Ovary (tissue), 9 donors: ENCODE results near the gene NKD2. TPM values are rescaled to one million over a fixed set of nuclear protein-coding genes. Genes with fewer than 3 reads are reported as not detected.
"Not testable (repeated sequence)": the region's sequence is repeated elsewhere in the genome, so short reads cannot be mapped to it uniquely, and the experiment has no call there.

ENCODE experiments used
- DNase-seq, 5 donors: peaks; one replicate each; pipeline ENCODE4 v3.0.0-alpha.2; 2019 to 2020
- H3K27ac ChIP-seq, 2 donors: fragments of 200-600 bp; one replicate each; pipeline versions ENCODE4 v1.5.1 to v1.8.0; 2019 to 2022
- H3K27me3 ChIP-seq: fragments of 200-600 bp; one replicate; pipeline ENCODE4 v1.8.0; 2022
- H3K36me3 ChIP-seq: fragments of 200-600 bp; sonication (generic); one replicate; pipeline ENCODE4 v1.5.1; 2019
- H3K4me1 ChIP-seq: one replicate; pipeline ENCODE4 v1.8.1; 2013; ENCODE audit warnings: mild to moderate bottlenecking, moderate library complexity; ENCODE audit not compliant: insufficient read depth
- H3K4me3 ChIP-seq: fragments of 200-600 bp; sonication (generic); one replicate; pipeline ENCODE4 v1.5.1; 2017
- H3K9me3 ChIP-seq, 2 donors: fragments of 200-600 bp in 1 of 2; sonication (generic) in 1 of 2; one replicate each; pipeline versions ENCODE4 v1.5.1 to v1.8.1; 2013 to 2019; ENCODE audit warnings: mild to moderate bottlenecking in 1 of 2, moderate library complexity in 1 of 2
- EP300 ChIP-seq: sonication (generic); formaldehyde crosslinking; IDR thresholded peaks from one replicate; pipeline ENCODE4 v1.6.1; 2017; ENCODE audit warnings: antibody characterized with exemption
- POLR2A ChIP-seq: fragments of 450-650 bp; IDR thresholded peaks from one replicate; pipeline ENCODE4 v1.6.1; 2017; ENCODE audit warnings: antibody characterized with exemption, mild to moderate bottlenecking, moderate library complexity
- WGBS, 3 donors: extraction: QIAGEN DNeasy Blood & Tissue Kit in 1 of 3; methylation state at CpG; one replicate each; pipeline versions ENCODE4 v1.1.5 to v1.1.7; 2013 to 2017; 5-methylcytosine and 5-hydroxymethylcytosine counted together
- intact Hi-C, 4 donors: fragments of 100-400 bp; cut with DNase I; formaldehyde crosslinking; loops; one replicate each; pipeline versions ENCODE4 v1.11.0 to v1.15.1; 2022 to 2023
- polyA plus RNA-seq, 2 donors: library from polyadenylated mRNA; stranded (reverse); fragments of 200-250 nt in 1 of 2; fragments of 350-450 nt in 1 of 2; fragmentation: Illumina TruSeq in 1 of 2; extraction: RNeasy Lipid Tissue Mini Kit (QIAGEN cat#74804) in 1 of 2; gene quantifications; one replicate each; pipeline ENCODE4 v1.2.3, GENCODE V29; 2013 to 2014
- total RNA-seq, 7 donors: library from RNA; depleted of rRNA in 2 of 7; stranded (reverse); fragments of >200 nt in 2 of 7; fragmentation: NEBNext Ultra II Directional in 3 of 7; extraction: Animal tissue kit (Norgen Biotek cat#: 25700) in 3 of 7; gene quantifications; one replicate each; pipeline versions ENCODE4 v1.1.0 to v1.2.4, GENCODE V29; 2016 to 2023
- TF ChIP-seq, protein P1 (sequence below), 3 donors: fragments of 450-650 bp in 2 of 3; fragments of 200-600 bp in 1 of 3; IDR thresholded peaks; one replicate each; pipeline versions ENCODE4 v1.5.1 to v1.8.0; 2016 to 2022; ENCODE audit warnings: antibody characterized with exemption in 3 of 3, mild to moderate bottlenecking in 1 of 3
- donor health status: DM: no; HTN: no; CAD: no; lungs with moderate emphysema.
- donor health status: DM: no; HTN: no; CAD: no.
- donor health status: Bipolar disorder and iron deficiency.
- donor health status: DM: yes; HTN: yes; CAD: no.
- donor health status: DM: no; HTN: no; CAD: no.
- donor health status: DM: yes; HTN: yes; CAD: no.

The NKD2 gene
- total and polyA plus RNA-seq, 9 donors, result 0.33 to 17.2 (median 1.4) TPM; not detected in 1

DNA sequence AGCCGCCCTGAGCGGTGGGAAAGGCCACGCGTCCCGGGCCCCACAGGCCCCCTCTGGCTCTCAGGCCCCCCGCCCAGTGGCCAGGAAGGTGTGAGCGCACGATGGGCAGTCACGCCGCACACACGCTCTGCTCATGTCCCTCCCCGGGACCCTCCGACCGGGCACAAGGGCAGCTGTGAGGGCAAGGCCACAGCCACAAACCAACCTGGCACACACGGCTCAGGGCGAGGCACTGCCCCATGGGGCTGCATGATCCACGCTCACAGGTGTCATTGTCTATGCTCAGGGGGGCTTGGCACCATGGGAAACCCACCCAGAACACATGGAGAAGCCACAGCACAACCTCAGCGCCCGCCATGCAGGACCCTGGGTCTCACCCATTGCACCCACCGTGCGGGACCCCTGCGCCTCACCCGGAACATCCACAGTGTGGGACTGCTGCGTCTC lies 52.0 kb downstream of the NKD2 start:
- no peaks in the 10 kb centered on the region for H3K4me1 ChIP-seq
- intact Hi-C loops, result no loop called here
- H3K27ac ChIP-seq, result no peak overlapping the region
- H3K27me3 ChIP-seq, result no peaks in the 10 kb centered on the region
- 82 to 84% (median 83%) methylated on average over 24 of the region's 24 CpGs for WGBS, 3 donors
- no peaks in the 10 kb centered on the region for H3K9me3 ChIP-seq
- TF ChIP-seq EP300 (no peak), POLR2A (no peak)
- TF ChIP-seq, protein P1, sequence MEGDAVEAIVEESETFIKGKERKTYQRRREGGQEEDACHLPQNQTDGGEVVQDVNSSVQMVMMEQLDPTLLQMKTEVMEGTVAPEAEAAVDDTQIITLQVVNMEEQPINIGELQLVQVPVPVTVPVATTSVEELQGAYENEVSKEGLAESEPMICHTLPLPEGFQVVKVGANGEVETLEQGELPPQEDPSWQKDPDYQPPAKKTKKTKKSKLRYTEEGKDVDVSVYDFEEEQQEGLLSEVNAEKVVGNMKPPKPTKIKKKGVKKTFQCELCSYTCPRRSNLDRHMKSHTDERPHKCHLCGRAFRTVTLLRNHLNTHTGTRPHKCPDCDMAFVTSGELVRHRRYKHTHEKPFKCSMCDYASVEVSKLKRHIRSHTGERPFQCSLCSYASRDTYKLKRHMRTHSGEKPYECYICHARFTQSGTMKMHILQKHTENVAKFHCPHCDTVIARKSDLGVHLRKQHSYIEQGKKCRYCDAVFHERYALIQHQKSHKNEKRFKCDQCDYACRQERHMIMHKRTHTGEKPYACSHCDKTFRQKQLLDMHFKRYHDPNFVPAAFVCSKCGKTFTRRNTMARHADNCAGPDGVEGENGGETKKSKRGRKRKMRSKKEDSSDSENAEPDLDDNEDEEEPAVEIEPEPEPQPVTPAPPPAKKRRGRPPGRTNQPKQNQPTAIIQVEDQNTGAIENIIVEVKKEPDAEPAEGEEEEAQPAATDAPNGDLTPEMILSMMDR (IDR thresholded peaks at IDR 0.05), result no peak
- no peak overlapping the region for H3K4me3 ChIP-seq
- H3K36me3 ChIP-seq, result no peaks in the 10 kb centered on the region
- DNase-seq, result peak in 1 of 5 donors; percentile 17

- 91 to 96% (median 93%) methylated on average over 11 to 16 of the region's 43 CpGs for WGBS, 3 donors
- H3K4me1 ChIP-seq, intact Hi-C loops, DNase-seq, H3K4me3 ChIP-seq, H3K27me3 ChIP-seq, H3K9me3 ChIP-seq, H3K36me3 ChIP-seq, H3K27ac ChIP-seq: not testable (repeated sequence)
Measured at GRCh38 chr5:1061292-1061691, 52.7 kb downstream of the NKD2 start.

DNA sequence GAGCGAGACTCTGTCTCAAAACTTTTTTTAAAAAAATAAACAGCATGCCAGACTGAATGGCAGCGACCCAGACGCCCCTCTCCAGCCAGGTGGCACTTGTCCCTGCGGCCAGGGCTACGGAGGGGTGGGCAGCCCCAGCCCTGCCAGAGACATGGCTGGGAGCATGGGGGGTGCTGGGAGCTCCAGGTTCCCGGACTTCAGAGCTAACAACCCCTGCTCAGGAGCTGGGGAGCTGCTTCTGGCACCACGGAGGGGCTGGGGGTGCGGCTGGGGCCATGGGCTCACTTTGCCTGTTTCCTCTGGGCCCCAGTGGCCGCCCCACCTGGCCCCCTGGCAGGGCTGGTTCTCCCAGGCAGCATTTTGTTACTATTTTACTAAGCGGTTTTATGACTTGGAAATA lies 53.3 kb downstream of the NKD2 start:
- H3K9me3 ChIP-seq, result no peaks in the 10 kb centered on the region
- no peaks in the 10 kb centered on the region for H3K27me3 ChIP-seq
- TF ChIP-seq POLR2A, result no peak
- TF ChIP-seq, protein P1 (IDR thresholded peaks at IDR 0.05), result no peak
- no peak for TF ChIP-seq EP300
- no peaks in the 10 kb centered on the region for H3K36me3 ChIP-seq
- no peak overlapping the region for H3K4me3 ChIP-seq
- DNase-seq, result peak in 1 of 5 donors; percentile 7
- no peaks in the 10 kb centered on the region for H3K4me1 ChIP-seq
- H3K27ac ChIP-seq, result no peak overlapping the region
- 76 to 83% (median 82%) methylated on average over 10 of the region's 10 CpGs for WGBS, 3 donors
- intact Hi-C loops, result no loop called here

GRCh38 chr5:1062761-1063568 lies 54.4 kb downstream of the NKD2 start:
- H3K4me1 ChIP-seq, result no peaks in the 10 kb centered on the region
- intact Hi-C loops, result no loop called here
- H3K9me3 ChIP-seq, result no peaks in the 10 kb centered on the region
- no peaks in the 10 kb centered on the region for H3K36me3 ChIP-seq
- no peaks in the 10 kb centered on the region for H3K27me3 ChIP-seq
- H3K4me3 ChIP-seq, result no peak overlapping the region
- 91 to 94% (median 92%) methylated on average over 26 to 36 of the region's 36 CpGs for WGBS, 3 donors
- TF ChIP-seq EP300 (no peak), POLR2A (no peak)
- TF ChIP-seq, protein P1 (IDR thresholded peaks at IDR 0.05), result no peak
- peak in 1 of 5 donors; percentile 19 for DNase-seq
- no peak overlapping the region for H3K27ac ChIP-seq
